Measurements from ENCODE around the gene NHSL1.

Gene NHSL1

DNA sequence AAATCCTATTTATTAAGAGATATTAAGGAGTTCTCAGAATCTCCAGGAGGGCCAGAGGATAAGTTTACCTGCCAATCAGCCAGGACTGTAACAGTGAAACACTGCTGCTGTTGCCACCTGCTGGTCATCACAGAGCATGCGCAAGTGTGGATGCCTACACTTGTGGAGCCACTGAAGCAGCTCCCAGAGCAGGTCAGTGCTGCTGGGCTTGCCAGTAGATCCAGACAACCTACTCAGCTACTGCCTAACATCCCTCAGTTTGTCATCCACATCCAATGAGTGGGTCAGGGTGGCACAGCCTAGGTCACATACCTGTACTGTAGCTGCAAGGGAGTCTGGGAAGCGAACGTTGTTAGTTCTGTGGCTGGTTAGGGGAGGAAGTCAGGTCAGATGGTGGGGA is 18.3 kb upstream of the NHSL1 start:
- ATAC-seq: peak; percentile 61
- TF ChIP-seq TOX (CRISPR knock-in tag; IDR thresholded peaks at IDR 0.05; ENCODE audit: borderline replicate concordance) (no peak), ZNF8 (CRISPR knock-in tag; IDR thresholded peaks at IDR 0.05) (no peak), ZC3H10 (CRISPR knock-in tag; IDR thresholded peaks at IDR 0.05) (no peak), BACH2 (CRISPR knock-in tag; IDR thresholded peaks at IDR 0.05; ENCODE audit: borderline replicate concordance) (no peak), RARB (CRISPR knock-in tag; IDR thresholded peaks at IDR 0.05) (no peak), OSR1 (CRISPR knock-in tag; IDR thresholded peaks at IDR 0.05) (no peak)
- TF ChIP-seq, protein P1, sequence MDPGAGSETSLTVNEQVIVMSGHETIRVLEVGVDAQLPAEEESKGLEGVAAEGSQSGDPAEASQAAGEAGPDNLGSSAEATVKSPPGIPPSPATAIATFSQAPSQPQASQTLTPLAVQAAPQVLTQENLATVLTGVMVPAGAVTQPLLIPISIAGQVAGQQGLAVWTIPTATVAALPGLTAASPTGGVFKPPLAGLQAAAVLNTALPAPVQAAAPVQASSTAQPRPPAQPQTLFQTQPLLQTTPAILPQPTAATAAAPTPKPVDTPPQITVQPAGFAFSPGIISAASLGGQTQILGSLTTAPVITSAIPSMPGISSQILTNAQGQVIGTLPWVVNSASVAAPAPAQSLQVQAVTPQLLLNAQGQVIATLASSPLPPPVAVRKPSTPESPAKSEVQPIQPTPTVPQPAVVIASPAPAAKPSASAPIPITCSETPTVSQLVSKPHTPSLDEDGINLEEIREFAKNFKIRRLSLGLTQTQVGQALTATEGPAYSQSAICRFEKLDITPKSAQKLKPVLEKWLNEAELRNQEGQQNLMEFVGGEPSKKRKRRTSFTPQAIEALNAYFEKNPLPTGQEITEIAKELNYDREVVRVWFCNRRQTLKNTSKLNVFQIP (CRISPR knock-in tag; IDR thresholded peaks at IDR 0.05; ENCODE audit: borderline replicate concordance, low read depth): no peak

DNA sequence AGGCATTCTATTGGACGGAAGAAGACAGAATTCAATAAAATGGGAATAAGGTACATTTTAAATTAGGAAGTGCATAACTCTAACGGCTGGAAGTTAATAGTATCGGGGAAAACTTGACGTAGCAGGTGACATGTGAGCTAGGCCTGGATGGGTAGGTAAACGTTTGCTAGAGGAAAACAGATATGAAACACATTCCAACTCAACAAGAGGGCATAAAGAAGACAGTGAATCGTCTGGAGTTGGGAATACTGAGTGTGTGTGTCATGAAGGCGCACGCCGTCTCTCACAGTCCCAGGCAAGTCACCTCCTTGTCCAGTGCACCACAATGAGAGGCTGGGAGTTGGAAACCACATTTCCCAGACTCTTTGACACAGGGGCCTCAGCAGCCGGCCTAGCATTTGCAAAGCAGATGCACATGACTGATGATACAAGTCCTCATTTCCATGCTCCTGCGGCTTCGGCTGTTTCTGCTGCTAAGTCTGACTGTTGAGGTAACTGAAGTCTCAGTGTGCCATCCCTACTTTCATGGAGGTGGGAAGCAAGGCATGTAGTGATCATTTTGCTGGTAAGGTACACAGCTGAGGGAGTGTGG is 16.5 kb upstream of the NHSL1 start:
- no peak for ATAC-seq
- no peak for TF ChIP-seq SNAI2 (CRISPR knock-in tag; IDR thresholded peaks at IDR 0.05)
- TF ChIP-seq ZC3H10 (CRISPR knock-in tag; IDR thresholded peaks at IDR 0.05): no peak
- TF ChIP-seq, protein P2, sequence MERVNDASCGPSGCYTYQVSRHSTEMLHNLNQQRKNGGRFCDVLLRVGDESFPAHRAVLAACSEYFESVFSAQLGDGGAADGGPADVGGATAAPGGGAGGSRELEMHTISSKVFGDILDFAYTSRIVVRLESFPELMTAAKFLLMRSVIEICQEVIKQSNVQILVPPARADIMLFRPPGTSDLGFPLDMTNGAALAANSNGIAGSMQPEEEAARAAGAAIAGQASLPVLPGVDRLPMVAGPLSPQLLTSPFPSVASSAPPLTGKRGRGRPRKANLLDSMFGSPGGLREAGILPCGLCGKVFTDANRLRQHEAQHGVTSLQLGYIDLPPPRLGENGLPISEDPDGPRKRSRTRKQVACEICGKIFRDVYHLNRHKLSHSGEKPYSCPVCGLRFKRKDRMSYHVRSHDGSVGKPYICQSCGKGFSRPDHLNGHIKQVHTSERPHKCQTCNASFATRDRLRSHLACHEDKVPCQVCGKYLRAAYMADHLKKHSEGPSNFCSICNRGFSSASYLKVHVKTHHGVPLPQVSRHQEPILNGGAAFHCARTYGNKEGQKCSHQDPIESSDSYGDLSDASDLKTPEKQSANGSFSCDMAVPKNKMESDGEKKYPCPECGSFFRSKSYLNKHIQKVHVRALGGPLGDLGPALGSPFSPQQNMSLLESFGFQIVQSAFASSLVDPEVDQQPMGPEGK (CRISPR knock-in tag; IDR thresholded peaks at IDR 0.05; ENCODE audit: borderline replicate concordance): no peak
- no peak for TF ChIP-seq ESRRG (CRISPR knock-in tag; IDR thresholded peaks at IDR 0.05)
- TF ChIP-seq, protein P3, sequence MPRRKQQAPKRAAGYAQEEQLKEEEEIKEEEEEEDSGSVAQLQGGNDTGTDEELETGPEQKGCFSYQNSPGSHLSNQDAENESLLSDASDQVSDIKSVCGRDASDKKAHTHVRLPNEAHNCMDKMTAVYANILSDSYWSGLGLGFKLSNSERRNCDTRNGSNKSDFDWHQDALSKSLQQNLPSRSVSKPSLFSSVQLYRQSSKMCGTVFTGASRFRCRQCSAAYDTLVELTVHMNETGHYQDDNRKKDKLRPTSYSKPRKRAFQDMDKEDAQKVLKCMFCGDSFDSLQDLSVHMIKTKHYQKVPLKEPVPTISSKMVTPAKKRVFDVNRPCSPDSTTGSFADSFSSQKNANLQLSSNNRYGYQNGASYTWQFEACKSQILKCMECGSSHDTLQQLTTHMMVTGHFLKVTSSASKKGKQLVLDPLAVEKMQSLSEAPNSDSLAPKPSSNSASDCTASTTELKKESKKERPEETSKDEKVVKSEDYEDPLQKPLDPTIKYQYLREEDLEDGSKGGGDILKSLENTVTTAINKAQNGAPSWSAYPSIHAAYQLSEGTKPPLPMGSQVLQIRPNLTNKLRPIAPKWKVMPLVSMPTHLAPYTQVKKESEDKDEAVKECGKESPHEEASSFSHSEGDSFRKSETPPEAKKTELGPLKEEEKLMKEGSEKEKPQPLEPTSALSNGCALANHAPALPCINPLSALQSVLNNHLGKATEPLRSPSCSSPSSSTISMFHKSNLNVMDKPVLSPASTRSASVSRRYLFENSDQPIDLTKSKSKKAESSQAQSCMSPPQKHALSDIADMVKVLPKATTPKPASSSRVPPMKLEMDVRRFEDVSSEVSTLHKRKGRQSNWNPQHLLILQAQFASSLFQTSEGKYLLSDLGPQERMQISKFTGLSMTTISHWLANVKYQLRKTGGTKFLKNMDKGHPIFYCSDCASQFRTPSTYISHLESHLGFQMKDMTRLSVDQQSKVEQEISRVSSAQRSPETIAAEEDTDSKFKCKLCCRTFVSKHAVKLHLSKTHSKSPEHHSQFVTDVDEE (CRISPR knock-in tag; IDR thresholded peaks at IDR 0.05): no peak
- TF ChIP-seq PPARA (CRISPR knock-in tag; IDR thresholded peaks at IDR 0.05; ENCODE audit: borderline replicate concordance): no peak

DNA sequence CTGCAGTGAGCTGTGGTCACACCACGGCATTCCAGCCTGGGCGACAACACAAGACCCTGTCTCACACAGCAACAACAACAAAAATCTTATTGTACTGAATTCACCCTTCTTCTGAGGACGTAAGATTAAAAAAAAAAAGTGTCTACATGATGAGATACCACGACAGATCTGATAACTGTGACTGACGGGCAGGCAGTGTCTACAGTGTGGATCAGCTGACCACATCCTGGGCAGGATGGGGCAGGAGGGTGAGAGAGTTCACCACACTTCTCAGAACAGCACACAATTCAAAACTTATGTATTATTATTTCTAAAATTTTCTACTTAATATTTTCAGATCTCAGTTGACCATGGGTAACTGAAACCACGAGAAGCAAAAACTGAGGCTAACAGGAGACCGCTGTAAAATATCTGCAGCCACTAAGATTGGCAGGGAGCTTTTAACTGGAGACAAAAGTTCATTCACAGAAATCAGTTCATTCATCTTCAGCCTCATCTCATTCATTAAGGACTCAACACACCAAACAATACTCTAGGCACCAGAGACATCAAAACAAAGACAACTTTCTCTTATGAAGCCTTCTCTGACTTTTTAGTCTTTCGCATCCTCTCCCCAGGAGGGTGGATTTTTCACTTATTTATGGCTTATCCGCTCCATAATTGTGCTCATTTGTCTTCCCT is 15.7 kb upstream of the NHSL1 start:
- TF ChIP-seq, protein P3 (CRISPR knock-in tag; IDR thresholded peaks at IDR 0.05): no peak
- TF ChIP-seq TCF4 (CRISPR knock-in tag; IDR thresholded peaks at IDR 0.05; ENCODE audit: borderline replicate concordance) (no peak), ZNF565 (CRISPR knock-in tag; conservative IDR thresholded peaks at IDR 0.05; ENCODE audit: low read depth) (no peak), ARNTL (CRISPR knock-in tag; IDR thresholded peaks at IDR 0.05; ENCODE audit: borderline replicate concordance, low read depth) (no peak), ESRRG (CRISPR knock-in tag; IDR thresholded peaks at IDR 0.05) (no peak), ZFP3 (CRISPR knock-in tag; IDR thresholded peaks at IDR 0.05) (no peak)
- TF ChIP-seq, protein P2 (CRISPR knock-in tag; IDR thresholded peaks at IDR 0.05; ENCODE audit: borderline replicate concordance): no peak
- TF ChIP-seq, protein P4, sequence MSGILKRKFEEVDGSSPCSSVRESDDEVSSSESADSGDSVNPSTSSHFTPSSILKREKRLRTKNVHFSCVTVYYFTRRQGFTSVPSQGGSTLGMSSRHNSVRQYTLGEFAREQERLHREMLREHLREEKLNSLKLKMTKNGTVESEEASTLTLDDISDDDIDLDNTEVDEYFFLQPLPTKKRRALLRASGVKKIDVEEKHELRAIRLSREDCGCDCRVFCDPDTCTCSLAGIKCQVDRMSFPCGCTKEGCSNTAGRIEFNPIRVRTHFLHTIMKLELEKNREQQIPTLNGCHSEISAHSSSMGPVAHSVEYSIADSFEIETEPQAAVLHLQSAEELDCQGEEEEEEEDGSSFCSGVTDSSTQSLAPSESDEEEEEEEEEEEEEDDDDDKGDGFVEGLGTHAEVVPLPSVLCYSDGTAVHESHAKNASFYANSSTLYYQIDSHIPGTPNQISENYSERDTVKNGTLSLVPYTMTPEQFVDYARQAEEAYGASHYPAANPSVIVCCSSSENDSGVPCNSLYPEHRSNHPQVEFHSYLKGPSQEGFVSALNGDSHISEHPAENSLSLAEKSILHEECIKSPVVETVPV (CRISPR knock-in tag; IDR thresholded peaks at IDR 0.05): no peak
- no peak for ATAC-seq

Data from SK-N-SH treated with all-trans-retinoic acid at 6 μM for 48 hours (cell line).